ENCODE measurements around the gene NBPF6.

DNA sequence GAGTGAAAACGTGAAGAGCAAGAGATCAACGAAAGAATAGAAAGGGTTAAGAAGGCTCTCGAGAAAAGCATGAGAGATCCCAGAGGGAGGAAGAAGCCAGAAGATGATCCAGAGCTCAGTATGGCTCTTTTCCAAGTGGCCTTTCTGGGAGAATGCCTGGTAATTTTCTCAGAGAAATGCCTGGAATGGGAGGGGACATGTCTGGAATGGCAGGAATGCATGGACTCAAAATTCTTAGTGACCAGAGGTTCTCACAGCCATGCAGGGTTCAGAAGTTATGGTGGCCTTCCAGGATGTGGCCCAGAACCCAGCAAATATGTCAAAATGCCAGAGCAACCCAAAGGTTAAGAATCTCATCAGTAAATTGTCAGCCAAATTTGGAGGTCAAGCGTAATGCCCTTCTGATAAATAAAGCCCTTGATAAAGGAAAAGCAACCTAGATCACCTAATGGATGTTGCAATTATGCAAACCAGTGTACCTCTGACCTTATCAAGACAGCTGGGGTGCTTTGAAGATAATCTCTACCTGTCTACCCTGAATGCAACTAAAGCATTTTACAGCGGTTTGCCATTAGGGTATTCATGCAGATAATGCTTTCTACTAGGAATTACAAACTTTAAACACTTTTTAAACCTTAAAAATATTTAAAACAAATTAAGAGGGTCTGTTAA lies 53.1 kb downstream of the NBPF6 start:
- TF ChIP-seq, protein P1, sequence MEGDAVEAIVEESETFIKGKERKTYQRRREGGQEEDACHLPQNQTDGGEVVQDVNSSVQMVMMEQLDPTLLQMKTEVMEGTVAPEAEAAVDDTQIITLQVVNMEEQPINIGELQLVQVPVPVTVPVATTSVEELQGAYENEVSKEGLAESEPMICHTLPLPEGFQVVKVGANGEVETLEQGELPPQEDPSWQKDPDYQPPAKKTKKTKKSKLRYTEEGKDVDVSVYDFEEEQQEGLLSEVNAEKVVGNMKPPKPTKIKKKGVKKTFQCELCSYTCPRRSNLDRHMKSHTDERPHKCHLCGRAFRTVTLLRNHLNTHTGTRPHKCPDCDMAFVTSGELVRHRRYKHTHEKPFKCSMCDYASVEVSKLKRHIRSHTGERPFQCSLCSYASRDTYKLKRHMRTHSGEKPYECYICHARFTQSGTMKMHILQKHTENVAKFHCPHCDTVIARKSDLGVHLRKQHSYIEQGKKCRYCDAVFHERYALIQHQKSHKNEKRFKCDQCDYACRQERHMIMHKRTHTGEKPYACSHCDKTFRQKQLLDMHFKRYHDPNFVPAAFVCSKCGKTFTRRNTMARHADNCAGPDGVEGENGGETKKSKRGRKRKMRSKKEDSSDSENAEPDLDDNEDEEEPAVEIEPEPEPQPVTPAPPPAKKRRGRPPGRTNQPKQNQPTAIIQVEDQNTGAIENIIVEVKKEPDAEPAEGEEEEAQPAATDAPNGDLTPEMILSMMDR (IDR thresholded peaks at IDR 0.05) = no peak
- no peak for TF ChIP-seq EZH2 (IDR thresholded peaks at IDR 0.05; ENCODE audit: borderline replicate concordance, insufficient read depth, low read depth, low read length, poor library complexity, severe bottlenecking)
